ENCODE results near the gene ROGDI. TPM values are rescaled to one million over a fixed set of nuclear protein-coding genes. Genes with fewer than 3 reads are reported as not detected.

ROGDI gene
- total RNA-seq, 2 experiments from 2014 or later: 6.3 to 7.6 TPM

GRCh38 chr16:4798456-4798855, 4.0 kb downstream of the ROGDI start:
- BruUV-seq (replicated peaks): no TSS peak
- Histone ChIP-seq H3K27ac (ENCODE audit: low read depth, low read length, poor library complexity, severe bottlenecking) (no peak overlapping the region), H3K79me2 (ENCODE audit: insufficient read depth, low read depth, low read length) (no peaks in the 10 kb centered on the region), H3K9me3 (ENCODE audit: low read length) (no peaks in the 10 kb centered on the region), H3K9me2 (ENCODE audit: insufficient read depth, low read length) (no peaks in the 10 kb centered on the region), H2AFZ (ENCODE audit: low read length) (no peak overlapping the region), H3K36me3 (ENCODE audit: insufficient read depth, low read length) (no peaks in the 10 kb centered on the region), H3K4me2 (ENCODE audit: low read length) (no peak overlapping the region), H3K4me3 (ENCODE audit: low read depth, low read length, poor library complexity, severe bottlenecking) (no peak overlapping the region), H4K20me1 (ENCODE audit: insufficient read depth, low read length) (no peaks in the 10 kb centered on the region), H3K4me1 (ENCODE audit: insufficient read depth, low read length, poor library complexity, severe bottlenecking) (peaks cover 20% of the 10 kb centered on the region)
- intact Hi-C loops (cut with micrococcal nuclease; ENCODE audit: unreplicated experiment): no loop called here
- TF ChIP-seq, protein P1, sequence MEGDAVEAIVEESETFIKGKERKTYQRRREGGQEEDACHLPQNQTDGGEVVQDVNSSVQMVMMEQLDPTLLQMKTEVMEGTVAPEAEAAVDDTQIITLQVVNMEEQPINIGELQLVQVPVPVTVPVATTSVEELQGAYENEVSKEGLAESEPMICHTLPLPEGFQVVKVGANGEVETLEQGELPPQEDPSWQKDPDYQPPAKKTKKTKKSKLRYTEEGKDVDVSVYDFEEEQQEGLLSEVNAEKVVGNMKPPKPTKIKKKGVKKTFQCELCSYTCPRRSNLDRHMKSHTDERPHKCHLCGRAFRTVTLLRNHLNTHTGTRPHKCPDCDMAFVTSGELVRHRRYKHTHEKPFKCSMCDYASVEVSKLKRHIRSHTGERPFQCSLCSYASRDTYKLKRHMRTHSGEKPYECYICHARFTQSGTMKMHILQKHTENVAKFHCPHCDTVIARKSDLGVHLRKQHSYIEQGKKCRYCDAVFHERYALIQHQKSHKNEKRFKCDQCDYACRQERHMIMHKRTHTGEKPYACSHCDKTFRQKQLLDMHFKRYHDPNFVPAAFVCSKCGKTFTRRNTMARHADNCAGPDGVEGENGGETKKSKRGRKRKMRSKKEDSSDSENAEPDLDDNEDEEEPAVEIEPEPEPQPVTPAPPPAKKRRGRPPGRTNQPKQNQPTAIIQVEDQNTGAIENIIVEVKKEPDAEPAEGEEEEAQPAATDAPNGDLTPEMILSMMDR (conservative IDR thresholded peaks at IDR 0.05; ENCODE audit: low read length): no peak
- TF ChIP-seq EZH2phosphoT487 (IDR thresholded peaks at IDR 0.05; ENCODE audit: borderline replicate concordance, low read depth, low read length): no peak
- CTCF ChIA-PET (ENCODE audit: unreplicated experiment): no interaction called here
- DNase-seq (ENCODE audit: low spot score): no peak
- POLR2A ChIA-PET: no interaction called here

DNA sequence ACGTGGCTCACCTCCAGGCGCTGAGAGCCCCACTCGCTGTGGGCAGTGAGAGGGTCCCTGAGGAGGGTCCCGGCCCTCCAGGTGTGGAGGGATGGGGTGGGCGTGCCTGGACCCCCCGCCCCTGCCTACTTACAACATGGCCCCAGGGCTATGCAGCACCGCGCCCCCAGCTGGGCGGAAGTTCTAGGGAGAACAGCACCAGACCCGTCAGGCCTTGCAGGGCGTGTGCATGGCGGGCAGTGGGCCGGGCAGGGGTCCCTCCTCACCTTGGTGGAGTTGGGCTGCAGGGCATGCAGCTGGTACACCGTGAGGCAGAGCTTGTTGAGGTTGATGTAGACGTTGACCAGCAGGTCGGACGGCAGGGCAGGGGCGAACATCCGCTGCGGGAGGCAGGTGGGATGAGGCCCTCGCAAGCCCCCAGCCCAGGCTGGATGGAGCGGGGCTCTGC, 4.6 kb downstream of the ROGDI start:
- no TSS peak for BruUV-seq (replicated peaks)
- H2AFZ ChIP-seq (ENCODE audit: low read length): no peak overlapping the region
- no peak overlapping the region for H3K4me3 ChIP-seq (ENCODE audit: low read depth, low read length, poor library complexity, severe bottlenecking)
- TF ChIP-seq, protein P1 (conservative IDR thresholded peaks at IDR 0.05; ENCODE audit: low read length): no peak
- H3K9me3 ChIP-seq (ENCODE audit: low read length): no peaks in the 10 kb centered on the region
- H3K4me2 ChIP-seq (ENCODE audit: low read length): no peak overlapping the region
- H3K9me2 ChIP-seq (ENCODE audit: insufficient read depth, low read length): no peaks in the 10 kb centered on the region
- H3K27ac ChIP-seq (ENCODE audit: low read depth, low read length, poor library complexity, severe bottlenecking): no peak overlapping the region
- intact Hi-C loops (cut with micrococcal nuclease; ENCODE audit: unreplicated experiment): no loop called here
- no peaks in the 10 kb centered on the region for H4K20me1 ChIP-seq (ENCODE audit: insufficient read depth, low read length)
- no peak for DNase-seq (ENCODE audit: low spot score)
- peaks cover 14% of the 10 kb centered on the region for H3K4me1 ChIP-seq (ENCODE audit: insufficient read depth, low read length, poor library complexity, severe bottlenecking)
- POLR2A ChIA-PET: no interaction called here
- H3K36me3 ChIP-seq (ENCODE audit: insufficient read depth, low read length): no peaks in the 10 kb centered on the region
- CTCF ChIA-PET (ENCODE audit: unreplicated experiment): no interaction called here
- no peaks in the 10 kb centered on the region for H3K79me2 ChIP-seq (ENCODE audit: insufficient read depth, low read depth, low read length)

DNA sequence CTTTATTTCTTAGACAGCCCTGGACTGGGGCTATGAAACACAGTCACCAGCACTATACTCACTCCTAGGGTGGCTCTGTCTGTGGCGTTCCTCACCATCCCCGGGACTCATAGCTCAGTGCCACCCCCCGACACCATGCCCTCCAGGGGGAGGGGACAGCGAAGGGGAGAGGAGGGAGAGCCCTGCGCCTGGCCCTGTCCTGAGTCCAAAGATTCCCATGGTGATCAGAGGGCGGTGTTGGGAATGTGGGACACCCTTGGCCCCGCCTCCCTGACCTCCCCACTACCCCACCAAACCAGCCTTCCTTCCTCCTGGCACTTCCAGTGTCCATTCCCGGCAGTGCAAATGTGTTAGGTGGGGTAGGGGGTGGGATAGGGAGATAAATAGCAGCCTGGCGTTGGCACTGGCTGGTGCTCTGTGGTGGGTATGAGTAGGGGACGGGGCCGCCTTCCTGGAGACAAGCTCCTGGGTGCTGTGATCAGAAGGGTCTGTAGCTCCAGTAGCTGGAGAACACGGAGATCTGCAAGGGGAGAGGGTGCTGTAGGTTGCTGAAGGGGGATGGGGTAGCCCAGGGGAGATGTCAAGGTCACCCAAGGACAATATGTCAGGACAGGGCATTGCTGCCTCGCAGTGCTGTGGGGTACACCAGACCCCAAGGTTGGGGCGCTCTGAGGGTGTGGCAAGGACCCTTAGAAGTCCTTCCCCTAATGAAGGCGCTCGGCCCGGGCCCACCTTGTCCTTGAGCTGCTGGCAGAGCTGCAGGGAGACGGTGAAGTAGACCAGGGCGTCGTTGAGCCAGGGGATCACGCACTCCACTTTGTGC, 5.2 kb downstream of the ROGDI start:
- H3K4me3 ChIP-seq (ENCODE audit: low read depth, low read length, poor library complexity, severe bottlenecking): no peak overlapping the region
- no peaks in the 10 kb centered on the region for H3K79me2 ChIP-seq (ENCODE audit: insufficient read depth, low read depth, low read length)
- H3K9me3 ChIP-seq (ENCODE audit: low read length): no peaks in the 10 kb centered on the region
- BruUV-seq (replicated peaks): no TSS peak
- no peak overlapping the region for H3K27ac ChIP-seq (ENCODE audit: low read depth, low read length, poor library complexity, severe bottlenecking)
- no peaks in the 10 kb centered on the region for H3K36me3 ChIP-seq (ENCODE audit: insufficient read depth, low read length)
- TF ChIP-seq EZH2phosphoT487 (IDR thresholded peaks at IDR 0.05; ENCODE audit: borderline replicate concordance, low read depth, low read length): no peak
- TF ChIP-seq, protein P1 (conservative IDR thresholded peaks at IDR 0.05; ENCODE audit: low read length): no peak
- intact Hi-C loops (cut with micrococcal nuclease; ENCODE audit: unreplicated experiment): no loop called here
- H3K4me1 ChIP-seq (ENCODE audit: insufficient read depth, low read length, poor library complexity, severe bottlenecking): peaks cover 14% of the 10 kb centered on the region
- ChIA-PET CTCF (ENCODE audit: unreplicated experiment) (no interaction called here), POLR2A (no interaction called here)
- no peaks in the 10 kb centered on the region for H4K20me1 ChIP-seq (ENCODE audit: insufficient read depth, low read length)
- H3K9me2 ChIP-seq (ENCODE audit: insufficient read depth, low read length): no peaks in the 10 kb centered on the region
- DNase-seq (ENCODE audit: low spot score): no peak
- H3K4me2 ChIP-seq (ENCODE audit: low read length): no peak overlapping the region
- no peak overlapping the region for H2AFZ ChIP-seq (ENCODE audit: low read length)

Data from OCI-LY7 (cell line).